IMR-90 (cell line): ENCODE results near the gene RCE1. TPM values are rescaled to one million over a fixed set of nuclear protein-coding genes. Genes with fewer than 3 reads are reported as not detected.
A peak's percentile ranks its signal among the peaks of the same experiment; 100 is the strongest.

ENCODE experiments used
- ATAC-seq: fragments of 200-7000 bp; cut with Tn5 transposase; 2 replicates; pipeline ENCODE4 v1.9.1; 2020; ENCODE audit warnings: low read depth, mild to moderate bottlenecking, moderate library complexity
- BruUV-seq: library from RNA; stranded (reverse); fragments of 400-500 nt; replicated peaks from 2 replicates; lab custom pipeline; 2021; lab: Mats Ljungman, UMichigan
- CTCF ChIA-PET: fragments of 300-600 bp; formaldehyde crosslinking; extraction: SDS; loops from one replicate; lab custom pipeline; 2021; ENCODE audit warnings: antibody characterized with exemption; lab: Yijun Ruan, JAX
- POLR2A ChIA-PET: fragments of 300-600 bp; sonication (Branson Sonifier 250); formaldehyde crosslinking; loops from one replicate; lab custom pipeline; 2022; ENCODE audit warnings: antibody characterized with exemption; ENCODE audit not compliant: unreplicated experiment; lab: Charles Lee
- DNase-seq: peaks from one replicate; pipeline ENCODE4 v3.0.0; 2013
- H2AFZ ChIP-seq: replicated peaks from 2 replicates; pipeline ENCODE3; 2013; ENCODE audit warnings: low read length, mild to moderate bottlenecking; ENCODE audit not compliant: poor library complexity
- H2AK5ac ChIP-seq: 2 replicates; pipeline ENCODE4 v1.6.1; 2013; ENCODE audit warnings: low read depth, low read length, inconsistent platforms
- H2AK9ac ChIP-seq: replicated peaks from 2 replicates; pipeline ENCODE3; 2013; ENCODE audit warnings: mild to moderate bottlenecking, low read depth, low read length, moderate library complexity; ENCODE audit not compliant: poor library complexity
- H2BK120ac ChIP-seq: 2 replicates; pipeline ENCODE4 v1.6.1; 2013; ENCODE audit warnings: low read depth, low read length, inconsistent platforms
- H2BK15ac ChIP-seq: 3 replicates; pipeline ENCODE4 v1.6.1; 2013; ENCODE audit warnings: low read depth, low read length, inconsistent platforms
- H2BK20ac ChIP-seq: 2 replicates; pipeline ENCODE4 v1.6.1; 2013; ENCODE audit warnings: low read depth, mild to moderate bottlenecking, inconsistent platforms, low read length, moderate library complexity
- H2BK5ac ChIP-seq: 2 replicates; pipeline ENCODE4 v1.6.1; 2013; ENCODE audit warnings: mild to moderate bottlenecking, low read depth, low read length, inconsistent platforms; ENCODE audit not compliant: poor library complexity, severe bottlenecking
- H3K14ac ChIP-seq: replicated peaks from 2 replicates; pipeline ENCODE4 v1.6.1; 2013; ENCODE audit warnings: low read depth, low read length, inconsistent platforms
- H3K18ac ChIP-seq: 2 replicates; pipeline ENCODE4 v1.6.1; 2013; ENCODE audit warnings: low read depth, low read length, control low read depth
- H3K23ac ChIP-seq: 2 replicates; pipeline ENCODE4 v1.6.1; 2013; ENCODE audit warnings: low read depth, low read length, inconsistent platforms
- H3K27ac ChIP-seq: 2 replicates; pipeline ENCODE4 v1.5.1; 2013; ENCODE audit warnings: mild to moderate bottlenecking, control low read depth, low read length; ENCODE audit not compliant: insufficient read depth
- H3K27me3 ChIP-seq: 2 replicates; pipeline ENCODE4 v1.6.1; 2013; ENCODE audit warnings: low read length; ENCODE audit not compliant: control insufficient read depth, insufficient read depth
- H3K36me3 ChIP-seq: 2 replicates; pipeline ENCODE4 v1.6.1; 2013; ENCODE audit warnings: low read length, mixed read lengths; ENCODE audit not compliant: control insufficient read depth, insufficient read depth
- H3K4ac ChIP-seq: 2 replicates; pipeline ENCODE4 v1.6.1; 2013; ENCODE audit warnings: low read depth, low read length, inconsistent platforms
- H3K4me1 ChIP-seq: 2 replicates; pipeline ENCODE4 v1.6.1; 2013; ENCODE audit warnings: low read length, mixed read lengths; ENCODE audit not compliant: control insufficient read depth, insufficient read depth
- H3K4me2 ChIP-seq: 2 replicates; pipeline ENCODE4 v1.6.1; 2013; ENCODE audit warnings: low read depth, mild to moderate bottlenecking, control low read depth, low read length, moderate library complexity
- H3K4me3 ChIP-seq: 2 replicates; pipeline ENCODE4 v1.5.1; 2013; ENCODE audit warnings: low read depth, mild to moderate bottlenecking, control low read depth, low read length, moderate library complexity; ENCODE audit not compliant: insufficient read depth
- H3K56ac ChIP-seq: 2 replicates; pipeline ENCODE4 v1.6.1; 2013; ENCODE audit warnings: low read length, inconsistent platforms; ENCODE audit not compliant: insufficient read depth; ENCODE audit errors: extremely low read depth
- H3K79me1 ChIP-seq, 2 experiments: 2 replicates each; pipeline ENCODE4 v1.6.1; 2013; ENCODE audit warnings: low read length in 2 of 2, inconsistent platforms in 1 of 2, low read depth in 1 of 2
- H3K9ac ChIP-seq: 2 replicates; pipeline ENCODE4 v1.6.1; 2013; ENCODE audit warnings: low read depth, low read length, control low read depth
- H3K9me1 ChIP-seq: 2 replicates; pipeline ENCODE4 v1.6.1; 2013; ENCODE audit warnings: low read length, inconsistent platforms; ENCODE audit not compliant: insufficient read depth
- H3K9me3 ChIP-seq: 2 replicates; pipeline ENCODE4 v1.6.1; 2013; ENCODE audit warnings: low read length; ENCODE audit not compliant: control insufficient read depth, insufficient read depth
- H4K20me1 ChIP-seq: 2 replicates; pipeline ENCODE4 v1.6.1; 2013; ENCODE audit warnings: low read length, inconsistent platforms; ENCODE audit not compliant: insufficient read depth
- H4K5ac ChIP-seq: 2 replicates; pipeline ENCODE4 v1.6.1; 2013; ENCODE audit warnings: mild to moderate bottlenecking, low read depth, low read length, control low read depth
- H4K8ac ChIP-seq, 2 experiments: 2 replicates each; pipeline ENCODE4 v1.6.1; 2013; ENCODE audit warnings: low read depth in 2 of 2, low read length in 2 of 2, control low read depth in 1 of 2, inconsistent platforms in 1 of 2
- H4K91ac ChIP-seq: 2 replicates; pipeline ENCODE4 v1.6.1; 2013; ENCODE audit warnings: low read depth, low read length, inconsistent platforms; ENCODE audit not compliant: insufficient read depth
- BHLHE40 ChIP-seq: fragments of 150-350 bp; IDR thresholded peaks from 2 replicates; pipeline ENCODE4 v1.6.1; 2016; ENCODE audit warnings: mild to moderate bottlenecking, low read depth, low read length
- CEBPB ChIP-seq: IDR thresholded peaks from 2 replicates; pipeline ENCODE4 v1.6.1; 2012; ENCODE audit warnings: low read depth, low read length, improper control_type of control experiment
- CHD1 ChIP-seq: IDR thresholded peaks from 2 replicates; pipeline ENCODE4 v1.6.1; 2012; ENCODE audit warnings: low read depth, low read length, improper control_type of control experiment
- FOS ChIP-seq: fragments of 150-350 bp; IDR thresholded peaks from 2 replicates; pipeline ENCODE4 v1.6.1; 2016; ENCODE audit warnings: low read depth, low read length
- MAFK ChIP-seq: IDR thresholded peaks from 2 replicates; pipeline ENCODE4 v1.6.1; 2012; ENCODE audit warnings: low read depth, low read length, improper control_type of control experiment
- MAZ ChIP-seq: IDR thresholded peaks from 2 replicates; pipeline ENCODE4 v1.6.1; 2012; ENCODE audit warnings: low read depth, mild to moderate bottlenecking, low read length, improper control_type of control experiment, moderate library complexity, borderline replicate concordance
- MXI1 ChIP-seq: IDR thresholded peaks from 2 replicates; pipeline ENCODE4 v1.6.1; 2012; ENCODE audit warnings: low read depth, mild to moderate bottlenecking, low read length, moderate library complexity, borderline replicate concordance
- NFE2L2 ChIP-seq: fragments of 150-350 bp; IDR thresholded peaks from 2 replicates; pipeline ENCODE4 v1.6.1; 2016; ENCODE audit warnings: low read depth, mild to moderate bottlenecking, low read length
- RAD21 ChIP-seq: IDR thresholded peaks from 2 replicates; pipeline ENCODE4 v1.6.1; 2012; ENCODE audit warnings: low read length, improper control_type of control experiment
- RCOR1 ChIP-seq: IDR thresholded peaks from 2 replicates; pipeline ENCODE4 v1.6.1; 2012; ENCODE audit warnings: mild to moderate bottlenecking, low read length, improper control_type of control experiment; ENCODE audit not compliant: insufficient replicate concordance
- RFX5 ChIP-seq: IDR thresholded peaks from 2 replicates; pipeline ENCODE4 v1.8.0; 2012; ENCODE audit warnings: low read depth, mild to moderate bottlenecking, low read length, moderate library complexity
- WGBS, 2 experiments: methylation state at CpG; one replicate each; pipeline versions ENCODE4 v1.1.5 to v1.1.7; 2013; ENCODE audit warnings: missing lambda C conversion rate in 2 of 2; ENCODE audit not compliant: insufficient read length in 1 of 2; ENCODE audit errors: extremely low coverage in 2 of 2; 5-methylcytosine and 5-hydroxymethylcytosine counted together
- dilution Hi-C: fragments of 300-500 bp; cut with HindIII; formaldehyde crosslinking; loops from one replicate; pipeline ENCODE4 v1.14.3; 2018; ENCODE audit warnings: low sequenced_read_pairs; ENCODE audit not compliant: unreplicated experiment
- in situ Hi-C: fragments of 300-500 bp; cut with MboI; formaldehyde crosslinking; loops from 3 replicates; pipeline ENCODE4 v1.14.3; 2019; ENCODE audit warnings: low sequenced_read_pairs, inconsistent platforms, mixed read lengths
- intact Hi-C: fragments of 100-400 bp; cut with micrococcal nuclease; formaldehyde crosslinking; loops from 2 replicates; pipeline ENCODE4 v1.10.0; 2022
- polyA plus RNA-seq, 3 experiments: library from polyadenylated mRNA; depleted of rRNA; stranded (reverse); fragments of >200 nt; gene quantifications; 2 replicates each; pipeline ENCODE4 v1.2.3, GENCODE V29; 2012; ENCODE audit warnings: low replicate concordance in 1 of 3
- total RNA-seq: library from RNA; depleted of rRNA; stranded (reverse); fragments of >200 nt; gene quantifications from 2 replicates; pipeline ENCODE4 v1.2.3, GENCODE V29; 2012
- TF ChIP-seq, protein P1 (sequence below): fragments of 150-350 bp; IDR thresholded peaks from 2 replicates; pipeline ENCODE4 v1.6.1; 2017; ENCODE audit warnings: mild to moderate bottlenecking, antibody characterized with exemption, low read length, low read depth
- TF ChIP-seq, protein P2 (sequence below): fragments of 150-350 bp; IDR thresholded peaks from 2 replicates; pipeline ENCODE4 v1.6.1; 2016; ENCODE audit warnings: low read depth, mild to moderate bottlenecking, low read length, moderate library complexity, borderline replicate concordance

Gene RCE1
- total and polyA plus RNA-seq, 2 of the 4 experiments (the other 2 are of a cell fraction), result 6.6 to 19.4 TPM

DNA sequence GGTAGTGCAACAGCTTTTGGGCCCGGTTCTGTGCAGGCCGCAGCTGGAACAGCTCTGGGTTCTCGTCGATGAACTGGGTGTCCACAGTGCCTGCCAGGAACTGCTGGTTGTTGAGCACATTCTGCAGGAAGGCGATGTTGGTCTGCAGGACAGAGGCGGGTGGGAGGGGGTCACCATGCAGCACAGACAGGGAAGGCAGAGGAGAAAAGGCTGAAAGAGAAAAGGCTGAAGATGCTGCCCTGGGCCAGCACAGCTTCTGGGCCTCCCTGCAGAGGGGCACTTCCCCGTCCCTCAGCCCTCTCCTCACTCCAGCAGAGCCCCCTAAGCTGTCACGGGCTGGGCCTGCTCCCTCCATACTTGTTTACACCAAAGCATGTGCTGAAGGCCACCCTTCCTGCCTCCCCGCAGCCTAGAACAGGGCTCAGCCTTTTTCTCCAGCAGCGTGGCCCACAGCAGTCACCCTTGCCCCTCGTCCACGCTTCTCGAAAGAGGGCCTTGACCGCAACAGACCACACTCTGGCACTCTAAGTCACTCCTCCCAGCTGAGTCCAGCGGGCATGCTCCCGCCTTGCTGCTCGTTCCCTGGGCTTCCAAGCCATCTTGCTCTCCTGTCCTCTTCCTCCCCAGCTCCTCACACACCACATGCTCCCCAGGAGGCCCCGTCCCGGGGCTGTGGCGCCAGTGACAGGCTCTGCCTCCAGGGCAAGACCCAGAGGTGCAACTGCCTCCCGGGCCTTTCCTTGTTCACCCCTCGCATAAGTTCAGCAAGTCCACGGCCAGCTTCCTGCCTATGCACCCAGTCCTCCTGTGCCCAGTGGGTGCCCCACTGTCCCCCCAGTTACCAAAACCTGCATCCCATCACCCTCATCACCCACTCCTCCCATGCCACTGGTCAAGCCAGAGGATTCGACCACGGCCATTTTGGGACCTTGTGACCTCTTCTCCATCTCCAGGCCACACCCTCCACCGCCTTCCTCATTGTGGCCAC is 10.3 kb downstream of the RCE1 start:
- Histone ChIP-seq H2AFZ (no peak overlapping the region), H2AK9ac (peak overlapping the region; percentile 37), H3K18ac (no peak overlapping the region), H3K9ac (no peak overlapping the region), H2BK5ac (no peak overlapping the region), H3K4me1 (peaks cover 4% of the 10 kb centered on the region), H3K79me1 (peaks cover 3 to 27% of the 10 kb centered on the region in 2 experiments; a peak in 2 of 4 replicates), H2BK120ac (no peak overlapping the region), H3K56ac (no peak overlapping the region), H3K4me3 (no peak overlapping the region), H3K27me3 (no peaks in the 10 kb centered on the region), H3K27ac (no peak overlapping the region), H4K5ac (no peak overlapping the region), H2BK15ac (no peak overlapping the region), H3K4me2 (no peak overlapping the region), H2BK20ac (no peak overlapping the region), H3K14ac (no peak overlapping the region), H4K8ac (no peak overlapping the region), H3K9me3 (no peaks in the 10 kb centered on the region), H3K4ac (no peak overlapping the region), H2AK5ac (peak overlapping the region; percentile 3; the same call in 1 of the 2 replicates), H4K91ac (no peak overlapping the region), H4K20me1 (no peaks in the 10 kb centered on the region), H3K36me3 (peaks cover 33% of the 10 kb centered on the region), H3K23ac (no peak overlapping the region), H3K9me1 (peaks cover 15% of the 10 kb centered on the region; the same call in 1 of the 2 replicates)
- 90% methylated on average over 17 of the region's 26 CpGs; no CpG with 5 or more reads in 1 of the 2 experiments for WGBS, 2 experiments
- CTCF ChIA-PET, result interaction anchor here (0.6 kb wide), 1 partner anchor 200 kb away, joined by 3 read pairs; no protein-coding TSS in a partner anchor
- dilution Hi-C loops (no loop called here), in situ Hi-C loops (no loop called here), intact Hi-C loops (no loop called here)
- BruUV-seq, result no TSS peak
- no peak for DNase-seq
- POLR2A ChIA-PET, result no interaction called here
- no peak for ATAC-seq
- no peak for TF ChIP-seq FOS
- TF ChIP-seq RAD21, result no peak
- TF ChIP-seq MXI1, result no peak
- TF ChIP-seq, protein P1, sequence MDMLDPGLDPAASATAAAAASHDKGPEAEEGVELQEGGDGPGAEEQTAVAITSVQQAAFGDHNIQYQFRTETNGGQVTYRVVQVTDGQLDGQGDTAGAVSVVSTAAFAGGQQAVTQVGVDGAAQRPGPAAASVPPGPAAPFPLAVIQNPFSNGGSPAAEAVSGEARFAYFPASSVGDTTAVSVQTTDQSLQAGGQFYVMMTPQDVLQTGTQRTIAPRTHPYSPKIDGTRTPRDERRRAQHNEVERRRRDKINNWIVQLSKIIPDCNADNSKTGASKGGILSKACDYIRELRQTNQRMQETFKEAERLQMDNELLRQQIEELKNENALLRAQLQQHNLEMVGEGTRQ, result no peak
- TF ChIP-seq CHD1, result no peak
- no peak for TF ChIP-seq RCOR1
- TF ChIP-seq, protein P2, sequence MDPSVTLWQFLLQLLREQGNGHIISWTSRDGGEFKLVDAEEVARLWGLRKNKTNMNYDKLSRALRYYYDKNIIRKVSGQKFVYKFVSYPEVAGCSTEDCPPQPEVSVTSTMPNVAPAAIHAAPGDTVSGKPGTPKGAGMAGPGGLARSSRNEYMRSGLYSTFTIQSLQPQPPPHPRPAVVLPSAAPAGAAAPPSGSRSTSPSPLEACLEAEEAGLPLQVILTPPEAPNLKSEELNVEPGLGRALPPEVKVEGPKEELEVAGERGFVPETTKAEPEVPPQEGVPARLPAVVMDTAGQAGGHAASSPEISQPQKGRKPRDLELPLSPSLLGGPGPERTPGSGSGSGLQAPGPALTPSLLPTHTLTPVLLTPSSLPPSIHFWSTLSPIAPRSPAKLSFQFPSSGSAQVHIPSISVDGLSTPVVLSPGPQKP, result no peak
- no peak for TF ChIP-seq RFX5
- no peak for TF ChIP-seq MAZ
- TF ChIP-seq BHLHE40, result no peak
- TF ChIP-seq CEBPB, result no peak
- no peak for TF ChIP-seq MAFK
- no peak for TF ChIP-seq NFE2L2
